DMS 273 (cell line): ENCODE results near the gene WDFY3.
A peak's percentile ranks its signal among the peaks of the same experiment; 100 is the strongest.

Source experiments
- DNase-seq: peaks from one replicate; lab custom pipeline; 2025; ENCODE audit not compliant: unreplicated experiment; lab: John Stamatoyannopoulos, UW

Gene WDFY3

GRCh38 chr4:84966382-84967242 is at the start of gene WDFY3:
WDFY3 (minus strand) TSS chr4:84966690; CDS start chr4:84860591, 106,099 bp downstream.
- peak; percentile 91 for DNase-seq

DNA sequence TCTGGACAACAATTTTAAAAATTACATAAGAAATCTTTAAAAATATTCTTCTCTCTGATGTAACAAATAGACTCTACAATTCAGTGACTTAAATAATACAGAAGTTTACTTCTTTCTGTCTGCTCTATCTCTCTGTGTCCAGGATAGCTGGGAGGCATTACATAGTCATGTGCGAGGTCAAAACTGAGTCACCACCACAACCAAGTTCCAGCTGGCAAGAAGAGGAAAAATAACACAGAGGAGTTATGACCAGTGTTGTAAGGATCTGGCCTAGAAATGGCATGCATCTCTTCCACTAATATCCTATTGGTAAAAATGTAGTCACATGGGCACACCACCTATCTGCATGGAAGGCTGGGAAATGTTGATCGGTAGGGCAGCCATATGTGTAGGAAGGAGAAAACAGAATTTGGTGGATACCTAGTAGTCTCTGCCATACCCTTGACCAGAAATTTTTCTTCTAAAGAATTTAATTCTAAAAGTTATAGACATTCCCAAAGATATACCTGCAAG is 39.4 kb upstream of the WDFY3 start:
- DNase-seq: no peak

DNA sequence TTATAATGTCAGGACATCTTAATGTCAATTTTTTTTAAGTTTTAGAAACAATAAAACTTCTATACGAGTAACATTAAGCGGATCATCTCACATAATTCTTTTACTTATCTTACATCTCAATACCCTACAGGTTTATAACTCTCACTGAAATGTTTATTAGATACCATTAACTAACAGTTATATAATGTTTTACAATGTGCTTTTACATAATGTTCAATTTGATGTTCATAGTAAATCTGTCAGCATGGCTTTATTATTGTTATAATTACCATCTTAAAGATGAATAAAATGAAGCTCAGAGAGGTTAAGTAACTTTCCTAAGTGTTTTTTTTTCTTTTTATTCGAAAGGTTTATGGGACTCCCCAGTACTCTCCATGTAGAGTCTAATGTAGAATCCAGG is 33.9 kb upstream of the WDFY3 start:
- no peak for DNase-seq

DNA sequence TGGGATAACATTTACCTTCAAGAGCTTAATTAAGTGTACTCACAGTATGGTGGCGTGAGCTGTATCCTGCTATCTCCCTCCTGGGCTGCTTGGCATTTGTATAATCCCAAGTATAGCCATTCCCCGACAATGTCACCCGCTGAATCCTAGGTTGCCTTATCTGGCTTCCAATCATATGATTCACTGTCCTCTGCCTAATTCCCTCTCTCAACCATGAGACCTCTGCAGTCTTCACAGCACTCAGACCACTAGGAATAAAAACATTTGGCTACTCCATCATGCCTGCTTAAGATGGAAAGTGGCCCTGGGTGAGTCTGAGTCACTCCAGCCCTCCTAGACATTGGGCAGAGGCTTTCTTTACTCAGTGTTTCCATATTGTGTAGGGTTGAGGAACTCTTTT is 28.9 kb upstream of the WDFY3 start:
- DNase-seq: no peak

- peak; percentile 12 for DNase-seq
Measured at GRCh38 chr4:84994280-84994679, 27.8 kb upstream of the WDFY3 start.

- no peak for DNase-seq
Measured at GRCh38 chr4:84985952-84986351, 19.5 kb upstream of the WDFY3 start.

- DNase-seq: no peak
Measured at GRCh38 chr4:84977396-84977795, 10.9 kb upstream of the WDFY3 start.

- no peak for DNase-seq
Measured at GRCh38 chr4:84973856-84974255, 7.4 kb upstream of the WDFY3 start.

GRCh38 chr4:84971319-84971932 is 4.9 kb upstream of the WDFY3 start:
- DNase-seq: peak; percentile 58

DNA sequence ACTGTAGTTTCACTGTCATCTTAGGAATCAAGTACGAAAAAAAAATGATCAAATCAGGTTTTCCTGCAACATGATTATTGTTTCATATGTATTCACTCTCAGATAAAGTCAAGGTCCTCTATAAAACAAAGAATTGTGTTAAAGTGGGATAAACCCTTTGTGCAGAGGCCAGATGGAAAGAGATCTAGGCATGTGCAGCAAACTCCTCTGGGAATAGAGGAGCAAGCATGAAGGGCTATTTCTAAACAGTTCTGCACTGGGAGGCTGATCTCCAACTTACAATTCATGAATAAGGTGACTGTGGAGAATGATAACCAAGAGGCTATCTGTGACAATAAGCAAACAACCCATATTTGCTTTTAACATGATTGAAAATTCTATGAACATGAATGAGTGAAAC is 2.4 kb upstream of the WDFY3 start:
- peak; percentile 74 for DNase-seq

DNA sequence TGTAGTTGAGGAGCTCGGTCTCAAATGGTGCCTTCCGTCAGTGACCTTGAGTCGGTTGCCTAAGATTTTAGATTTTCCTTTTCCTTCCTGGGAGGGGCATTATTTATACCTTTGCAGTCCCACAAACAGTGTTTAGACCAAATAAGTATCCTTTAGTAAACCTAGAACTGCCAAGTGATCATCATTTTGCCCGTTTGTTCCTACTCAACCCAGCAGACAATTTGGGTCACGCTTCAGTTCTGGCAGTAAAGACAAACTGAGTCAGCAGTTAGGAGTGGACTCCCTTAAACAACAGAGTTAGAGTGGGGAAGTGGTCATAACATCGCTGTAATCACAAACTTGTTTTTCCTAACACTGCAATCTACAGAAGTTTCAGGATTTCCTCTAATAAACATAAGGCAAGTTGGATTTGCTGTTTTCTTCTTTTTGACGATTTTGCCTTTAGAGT is 777 bp upstream of the WDFY3 start:
- DNase-seq: no peak

- DNase-seq: peak; percentile 63
Measured at GRCh38 chr4:84965553-84966381, 723 bp downstream of the WDFY3 start.

DNA sequence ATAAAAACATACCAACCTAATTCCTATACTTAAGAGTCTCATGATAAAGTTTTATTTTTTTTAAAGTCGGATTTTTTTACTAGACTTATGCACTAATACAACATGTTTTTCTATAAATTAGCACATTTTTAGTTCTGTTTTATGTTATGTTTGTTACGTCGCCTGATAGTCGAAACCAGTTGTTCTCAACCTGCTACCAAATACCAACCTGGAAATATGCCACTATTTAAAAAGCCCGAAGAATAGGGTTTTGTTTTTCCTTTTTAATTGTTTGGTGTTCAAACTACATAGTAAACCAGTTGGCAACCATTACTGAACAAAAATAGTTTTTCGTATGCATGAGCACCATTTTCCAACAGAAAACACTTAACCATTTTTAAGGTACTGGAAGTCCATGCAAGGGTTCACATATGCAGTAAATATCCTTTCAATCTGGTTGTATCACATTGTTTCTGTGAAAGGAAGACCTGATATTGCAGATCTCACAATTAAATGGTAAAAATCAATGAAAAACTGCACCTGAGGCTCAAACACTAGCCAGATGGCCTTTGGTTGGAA is 1.4 kb downstream of the WDFY3 start:
- no peak for DNase-seq

GRCh38 chr4:84962102-84962501 is 4.4 kb downstream of the WDFY3 start:
- DNase-seq: no peak

DNA sequence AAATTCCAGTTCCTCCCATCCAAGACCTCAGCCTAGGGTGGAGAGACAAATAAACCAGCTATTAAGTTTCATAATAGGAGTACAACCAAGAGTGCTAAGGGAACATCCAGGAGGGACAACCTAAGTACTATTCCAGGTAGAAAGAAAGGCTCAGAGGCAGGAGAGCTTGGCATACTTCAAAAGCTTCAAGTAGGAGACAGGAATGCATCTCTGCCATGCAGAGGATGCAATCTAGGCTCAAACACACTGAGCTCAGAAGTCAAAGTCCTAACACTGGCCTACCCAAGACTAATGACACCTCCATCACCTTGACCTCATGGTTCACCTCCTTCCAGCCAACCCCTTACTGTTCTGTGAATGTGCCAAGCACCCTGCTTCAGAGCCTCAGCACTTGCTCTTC is 8.1 kb downstream of the WDFY3 start:
- no peak for DNase-seq

- DNase-seq: no peak
Measured at GRCh38 chr4:84957514-84958420, 8.7 kb downstream of the WDFY3 start.

DNA sequence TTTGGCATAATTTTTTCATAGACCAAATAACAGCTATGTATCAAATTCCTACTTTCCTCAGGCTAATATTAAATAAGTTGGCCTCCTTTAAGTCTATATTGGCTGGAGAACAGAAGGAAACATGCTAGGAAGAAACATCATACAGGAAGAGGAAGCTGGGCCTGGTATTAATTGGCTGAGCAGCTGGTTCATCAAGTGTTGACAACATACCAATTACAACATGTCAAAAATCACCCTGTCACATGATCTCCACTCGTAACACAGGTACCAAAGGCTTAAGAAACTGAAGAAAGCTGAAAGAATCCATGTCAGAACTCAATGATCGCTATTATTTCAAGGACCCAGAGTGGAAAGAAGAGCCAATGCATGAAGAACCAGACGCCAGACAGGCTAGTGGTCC is 10.5 kb downstream of the WDFY3 start:
- DNase-seq: peak; percentile 14

GRCh38 chr4:84954982-84955567 is 11.4 kb downstream of the WDFY3 start:
- no peak for DNase-seq

GRCh38 chr4:84952776-84953175 is 13.7 kb downstream of the WDFY3 start:
- DNase-seq: no peak

DNA sequence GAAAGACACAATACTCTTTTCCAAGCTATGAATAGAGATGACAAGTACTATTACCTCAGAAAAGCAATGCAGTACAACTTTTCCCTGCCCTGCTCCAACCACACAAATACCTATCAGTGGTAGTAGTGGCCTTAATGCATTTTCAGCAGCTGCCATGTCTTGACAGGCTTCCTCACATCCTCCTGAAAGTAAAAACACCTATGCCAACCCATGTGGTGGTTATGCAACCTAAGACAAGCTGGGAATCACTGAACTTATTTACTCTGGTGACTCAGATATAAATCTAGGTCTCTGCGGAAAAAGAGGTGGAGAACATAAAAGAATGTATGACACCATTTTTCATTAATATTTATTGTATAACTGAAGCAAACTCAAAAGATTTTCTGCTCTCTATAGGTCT is 14.5 kb downstream of the WDFY3 start:
- no peak for DNase-seq
